ENCODE measurements around the gene CHCHD6.

- TF ChIP-seq CTCF (IDR thresholded peaks at IDR 0.05): no peak
- TF ChIP-seq POLR2A (IDR thresholded peaks at IDR 0.05): no peak
Observed at GRCh38 chr3:126969586-126969985, 265.5 kb downstream of the CHCHD6 start.
